ENCODE data around the gene TCF4. TPM values are rescaled to one million over a fixed set of nuclear protein-coding genes. Genes with fewer than 3 reads are reported as not detected.

Gene TCF4
- total and polyA plus RNA-seq, 2 donors = 46.3 to 464 TPM

DNA sequence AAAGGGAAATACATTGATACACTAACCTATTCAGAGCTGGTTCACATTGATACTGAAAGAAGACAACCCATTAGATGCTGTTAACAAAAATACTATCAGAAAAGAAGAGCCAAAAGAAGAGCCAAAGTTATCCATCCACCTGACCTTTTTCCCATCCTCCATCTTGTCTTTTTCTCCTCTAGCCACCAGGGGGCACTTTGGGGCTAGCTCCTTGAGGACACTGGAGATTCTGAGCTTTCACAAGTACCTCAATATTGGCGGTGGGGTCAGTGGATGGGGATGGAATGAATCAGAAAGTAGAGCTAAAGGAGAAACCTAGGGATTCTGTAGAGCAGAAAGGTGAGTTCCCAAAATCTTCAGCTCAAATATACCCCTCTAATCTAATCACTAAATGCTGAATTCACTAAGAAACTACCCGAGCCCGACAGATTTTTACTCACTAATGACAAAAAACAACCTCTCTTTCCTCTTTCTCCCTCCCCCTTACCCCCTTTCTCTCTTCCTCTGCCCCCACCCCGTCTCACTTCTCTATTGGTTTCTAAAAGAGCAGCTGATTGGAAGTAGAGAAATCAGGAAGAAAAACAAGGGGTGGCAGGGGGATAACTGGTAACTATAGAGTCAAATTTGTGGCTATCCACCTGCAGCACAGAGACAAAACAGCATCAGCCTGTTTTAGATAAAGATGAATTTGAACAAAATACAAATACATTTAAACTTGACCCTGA lies 203.3 kb downstream of the TCF4 start:
- Histone ChIP-seq H3K27ac (ENCODE audit: low read depth) (no peak overlapping the region), H3K36me3 (ENCODE audit: insufficient read depth) (no peaks in the 10 kb centered on the region), H3K4me1 (ENCODE audit: insufficient read depth) (no peaks in the 10 kb centered on the region), H3K4me3 (ENCODE audit: low read depth, low read length) (no peak overlapping the region)
- 79% methylated on average over 4 of the region's 4 CpGs for WGBS
- DNase-seq (ENCODE audit: extremely low spot score) = no peak

DNA sequence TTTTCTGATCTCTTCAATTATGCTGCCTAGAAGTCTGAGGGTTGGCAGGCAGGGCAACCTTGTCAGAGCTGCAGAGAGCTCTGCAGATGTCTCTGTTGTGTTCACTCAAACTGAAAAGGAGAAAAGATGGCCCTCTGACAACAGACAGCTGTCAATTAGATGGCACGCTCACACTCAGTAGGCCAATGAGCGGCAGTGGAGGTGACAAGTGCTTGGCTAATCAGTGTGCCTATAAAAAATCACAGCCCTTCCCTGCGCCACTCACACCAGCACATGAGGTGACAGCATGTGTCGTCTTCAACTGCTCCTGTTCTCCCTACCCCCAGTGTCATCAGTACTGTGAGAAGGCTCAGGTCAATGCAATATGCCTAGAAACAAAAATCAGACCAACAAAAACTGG lies 203.9 kb downstream of the TCF4 start:
- no peak for DNase-seq (ENCODE audit: extremely low spot score)
- Histone ChIP-seq H3K36me3 (ENCODE audit: insufficient read depth) (no peaks in the 10 kb centered on the region), H3K27ac (ENCODE audit: low read depth) (no peak overlapping the region), H3K4me1 (ENCODE audit: insufficient read depth) (no peaks in the 10 kb centered on the region), H3K4me3 (ENCODE audit: low read depth, low read length) (no peak overlapping the region)
- WGBS = 97% methylated on average over 4 of the region's 4 CpGs

DNA sequence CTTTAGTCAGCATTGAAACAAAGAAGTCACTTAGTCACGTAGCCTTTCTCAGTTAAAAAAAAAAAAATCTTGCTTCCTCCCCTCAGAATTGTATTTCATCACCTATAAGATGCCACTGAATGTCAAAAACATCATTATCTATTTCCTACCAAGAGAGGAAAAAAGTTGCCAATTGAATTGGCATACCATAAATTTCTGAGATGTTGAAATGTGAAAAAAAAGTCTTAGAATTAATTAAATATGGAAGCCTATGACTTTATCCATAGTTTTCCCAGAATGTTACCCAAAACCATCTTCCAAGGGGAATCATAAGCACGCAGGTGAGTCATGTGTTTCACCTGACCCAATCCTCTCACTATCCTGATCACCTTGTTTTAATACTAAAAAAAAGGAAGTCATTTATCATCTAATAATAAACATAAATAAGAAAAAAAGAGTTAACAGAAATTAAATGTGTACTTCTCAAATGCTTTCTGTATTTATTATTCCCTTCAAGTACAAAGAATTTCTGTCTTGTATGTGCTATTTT lies 205.7 kb downstream of the TCF4 start:
- no peak overlapping the region for H3K4me3 ChIP-seq (ENCODE audit: low read depth, low read length)
- 94% methylated on average over 2 of the region's 2 CpGs for WGBS
- no peak for DNase-seq (ENCODE audit: extremely low spot score)
- no peaks in the 10 kb centered on the region for H3K4me1 ChIP-seq (ENCODE audit: insufficient read depth)
- H3K27ac ChIP-seq (ENCODE audit: low read depth) = no peak overlapping the region
- H3K36me3 ChIP-seq (ENCODE audit: insufficient read depth) = no peaks in the 10 kb centered on the region

DNA sequence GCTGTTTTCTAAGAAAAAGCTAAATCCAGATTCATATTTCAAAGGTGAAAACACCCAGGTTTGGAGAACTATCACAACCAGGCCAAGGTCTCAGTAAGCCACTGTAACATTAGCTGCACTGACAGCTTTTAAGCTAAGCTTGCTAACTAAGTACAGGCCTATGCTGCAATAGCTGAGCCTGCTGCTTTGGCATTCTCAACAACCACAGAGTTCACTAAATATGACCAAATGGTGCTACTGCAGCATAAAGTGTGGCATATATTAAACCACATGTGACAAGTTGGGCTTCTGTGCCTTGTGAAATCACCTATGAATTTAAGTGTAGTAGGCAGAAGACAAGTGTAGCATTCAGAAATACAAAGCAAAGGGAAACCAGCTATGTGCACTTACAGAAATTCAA lies 206.7 kb downstream of the TCF4 start:
- Histone ChIP-seq H3K27ac (ENCODE audit: low read depth) (no peak overlapping the region), H3K4me1 (ENCODE audit: insufficient read depth) (no peaks in the 10 kb centered on the region), H3K36me3 (ENCODE audit: insufficient read depth) (no peaks in the 10 kb centered on the region), H3K4me3 (ENCODE audit: low read depth, low read length) (no peak overlapping the region)
- no peak for DNase-seq (ENCODE audit: extremely low spot score)

DNA sequence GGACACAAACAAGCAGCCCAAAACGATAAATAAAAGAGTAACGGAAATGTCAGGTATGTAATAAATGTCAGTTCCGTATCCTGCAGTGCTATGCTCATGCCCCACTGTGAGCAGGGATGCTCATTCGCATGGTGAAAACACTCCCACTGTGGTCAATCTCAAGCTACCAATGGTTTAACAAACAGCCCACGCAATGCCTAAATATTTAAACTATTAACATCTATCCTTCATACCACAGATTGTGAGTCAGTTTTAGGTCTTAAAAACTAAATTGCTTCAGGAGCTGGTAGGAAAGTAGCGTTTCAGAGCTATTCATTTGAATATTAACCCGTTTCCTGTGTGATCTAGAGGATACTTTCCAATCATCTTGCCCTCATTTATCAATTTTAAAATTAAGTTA lies 207.4 kb downstream of the TCF4 start:
- H3K27ac ChIP-seq (ENCODE audit: low read depth) = no peak overlapping the region
- no peak for DNase-seq (ENCODE audit: extremely low spot score)
- H3K4me1 ChIP-seq (ENCODE audit: insufficient read depth) = no peaks in the 10 kb centered on the region
- WGBS = 96% methylated on average over 7 of the region's 7 CpGs
- H3K4me3 ChIP-seq (ENCODE audit: low read depth, low read length) = no peak overlapping the region
- H3K36me3 ChIP-seq (ENCODE audit: insufficient read depth) = no peaks in the 10 kb centered on the region

DNA sequence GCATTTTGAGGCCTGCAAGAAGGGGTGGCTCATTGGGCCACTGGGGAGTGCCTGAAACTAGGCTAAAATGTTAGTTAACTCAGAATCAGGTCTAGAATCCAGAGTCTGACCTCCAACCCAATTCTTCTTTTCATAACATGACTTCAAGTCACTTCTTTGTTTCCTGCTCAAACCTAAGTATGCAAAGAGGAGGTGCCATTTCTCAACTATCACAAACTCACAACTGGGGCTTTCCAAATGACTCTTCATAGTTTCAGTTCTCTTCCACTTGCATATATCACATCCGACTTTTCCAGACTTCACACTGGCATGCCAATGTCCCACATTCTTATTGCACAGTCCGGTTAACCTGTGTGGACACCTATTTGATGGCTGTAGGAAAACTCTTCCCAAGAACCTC lies 211.6 kb downstream of the TCF4 start:
- H3K4me1 ChIP-seq (ENCODE audit: insufficient read depth) = no peaks in the 10 kb centered on the region
- H3K4me3 ChIP-seq (ENCODE audit: low read depth, low read length) = no peak overlapping the region
- no peak overlapping the region for H3K27ac ChIP-seq (ENCODE audit: low read depth)
- DNase-seq (ENCODE audit: extremely low spot score) = no peak
- H3K36me3 ChIP-seq (ENCODE audit: insufficient read depth) = no peaks in the 10 kb centered on the region
- 76% methylated on average over 2 of the region's 2 CpGs for whole genome bisulfite sequencing

DNA sequence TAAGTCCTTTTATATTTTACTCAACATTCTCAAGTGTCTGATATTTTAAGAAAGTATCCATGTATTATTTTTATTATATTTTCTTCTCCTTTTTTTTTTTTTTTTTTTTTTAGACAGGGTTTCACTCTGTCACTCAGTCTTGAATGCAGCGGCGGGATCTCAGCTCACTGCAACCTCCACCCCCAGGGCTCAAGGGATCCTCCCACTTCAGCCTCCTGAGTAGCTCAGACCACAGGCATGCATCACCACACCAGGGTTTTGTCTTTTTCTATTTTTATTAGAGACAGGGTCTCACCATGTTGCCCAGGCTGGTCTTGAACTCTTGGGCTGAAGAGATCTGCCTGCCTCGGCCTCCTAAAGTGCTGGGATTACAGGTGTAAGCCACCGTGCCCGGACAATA lies 212.1 kb downstream of the TCF4 start:
- H3K36me3 ChIP-seq (ENCODE audit: insufficient read depth) = no peaks in the 10 kb centered on the region
- H3K4me1 ChIP-seq (ENCODE audit: insufficient read depth) = no peaks in the 10 kb centered on the region
- WGBS = 86% methylated on average over 5 of the region's 5 CpGs
- no peak overlapping the region for H3K4me3 ChIP-seq (ENCODE audit: low read depth, low read length)
- DNase-seq (ENCODE audit: extremely low spot score) = no peak
- H3K27ac ChIP-seq (ENCODE audit: low read depth) = no peak overlapping the region

DNA sequence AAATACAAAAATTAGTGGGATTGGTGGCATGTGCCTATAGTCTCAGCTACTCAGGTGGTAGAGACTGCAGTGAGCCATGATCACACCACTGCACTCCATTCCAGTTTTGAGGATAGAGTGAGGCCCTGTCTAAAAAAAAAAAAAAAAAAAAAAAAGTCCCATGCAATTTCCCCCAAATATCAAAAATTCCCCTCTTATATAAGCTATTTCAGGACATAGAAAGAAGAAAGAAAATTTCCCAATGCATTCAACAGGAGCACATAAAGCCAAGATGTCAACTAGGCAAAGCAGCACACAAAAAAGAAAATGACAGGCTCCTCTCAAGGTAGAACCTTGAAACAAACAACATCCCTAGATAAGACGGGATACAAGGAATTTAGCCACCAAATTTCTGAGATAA lies 213.3 kb downstream of the TCF4 start:
- no peak overlapping the region for H3K27ac ChIP-seq (ENCODE audit: low read depth)
- no peak for DNase-seq (ENCODE audit: extremely low spot score)
- H3K4me1 ChIP-seq (ENCODE audit: insufficient read depth) = no peaks in the 10 kb centered on the region
- WGBS = 97% methylated on average over 1 of the region's 1 CpG
- no peaks in the 10 kb centered on the region for H3K36me3 ChIP-seq (ENCODE audit: insufficient read depth)
- no peak overlapping the region for H3K4me3 ChIP-seq (ENCODE audit: low read depth, low read length)

DNA sequence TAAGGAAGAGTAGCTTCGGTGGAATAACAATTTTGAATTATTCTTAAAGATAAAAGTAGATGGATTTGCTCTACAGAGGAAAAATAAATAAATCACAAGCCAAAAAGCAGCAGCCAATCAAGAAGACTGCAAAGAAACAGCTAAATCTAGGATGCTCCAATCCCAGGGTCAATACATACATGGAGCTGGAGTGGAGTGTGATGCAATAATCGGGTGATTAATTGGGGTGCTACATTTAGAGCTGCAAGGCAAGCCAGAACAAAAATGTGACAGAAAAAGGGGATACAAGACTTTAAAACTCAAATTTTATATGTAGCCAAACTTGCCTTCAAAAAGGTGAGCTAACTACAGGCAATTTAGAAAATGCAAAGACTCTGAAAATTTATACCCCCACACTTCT lies 215.8 kb downstream of the TCF4 start:
- Histone ChIP-seq H3K36me3 (ENCODE audit: insufficient read depth) (no peaks in the 10 kb centered on the region), H3K27ac (ENCODE audit: low read depth) (no peak overlapping the region), H3K4me1 (ENCODE audit: insufficient read depth) (no peaks in the 10 kb centered on the region), H3K4me3 (ENCODE audit: low read depth, low read length) (no peak overlapping the region)
- 86% methylated on average over 2 of the region's 2 CpGs for WGBS
- DNase-seq (ENCODE audit: extremely low spot score) = no peak

DNA sequence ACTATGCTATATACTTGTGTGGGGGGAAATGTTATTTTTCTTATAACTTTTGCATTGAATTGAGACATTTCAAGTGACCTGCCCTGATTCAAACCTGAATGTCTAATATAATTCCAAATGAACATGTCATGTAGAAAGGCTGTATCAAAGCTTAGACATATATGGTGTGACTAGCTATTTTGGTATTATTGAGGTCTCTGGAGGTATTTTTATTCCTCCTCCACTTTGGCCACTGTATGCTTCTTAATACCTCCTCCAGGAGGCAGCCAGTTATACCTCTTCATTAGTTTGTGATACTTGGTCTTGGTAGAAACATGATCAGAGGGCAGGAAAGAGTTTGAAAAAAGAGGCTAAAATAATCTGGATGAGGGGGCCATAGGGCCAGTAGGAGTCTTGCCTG lies 217.1 kb downstream of the TCF4 start:
- DNase-seq (ENCODE audit: extremely low spot score) = no peak
- Histone ChIP-seq H3K4me1 (ENCODE audit: insufficient read depth) (no peaks in the 10 kb centered on the region), H3K36me3 (ENCODE audit: insufficient read depth) (no peaks in the 10 kb centered on the region), H3K27ac (ENCODE audit: low read depth) (no peak overlapping the region), H3K4me3 (ENCODE audit: low read depth, low read length) (no peak overlapping the region)

DNA sequence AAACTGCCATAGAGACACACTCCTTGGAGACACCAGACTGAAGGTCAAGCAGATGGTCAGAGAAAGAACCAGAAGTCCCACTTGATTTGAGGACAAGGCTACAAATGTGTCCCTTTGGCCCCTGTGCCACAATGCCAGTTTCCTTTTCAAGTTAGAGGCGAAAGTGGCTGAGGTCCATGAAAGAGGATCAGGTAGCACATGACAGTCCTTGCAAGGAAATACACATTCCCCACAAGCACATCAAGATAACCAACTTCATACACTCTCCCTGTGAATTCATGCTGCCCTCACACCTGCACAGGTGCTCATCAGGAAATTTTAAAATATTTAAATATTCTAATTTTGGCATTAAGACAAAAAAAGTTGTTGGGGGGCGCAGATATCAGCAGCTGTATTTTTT lies 218.6 kb downstream of the TCF4 start:
- Histone ChIP-seq H3K27ac (ENCODE audit: low read depth) (no peak overlapping the region), H3K36me3 (ENCODE audit: insufficient read depth) (no peaks in the 10 kb centered on the region), H3K4me3 (ENCODE audit: low read depth, low read length) (no peak overlapping the region), H3K4me1 (ENCODE audit: insufficient read depth) (no peaks in the 10 kb centered on the region)
- no peak for DNase-seq (ENCODE audit: extremely low spot score)
- WGBS = 93% methylated on average over 2 of the region's 2 CpGs

DNA sequence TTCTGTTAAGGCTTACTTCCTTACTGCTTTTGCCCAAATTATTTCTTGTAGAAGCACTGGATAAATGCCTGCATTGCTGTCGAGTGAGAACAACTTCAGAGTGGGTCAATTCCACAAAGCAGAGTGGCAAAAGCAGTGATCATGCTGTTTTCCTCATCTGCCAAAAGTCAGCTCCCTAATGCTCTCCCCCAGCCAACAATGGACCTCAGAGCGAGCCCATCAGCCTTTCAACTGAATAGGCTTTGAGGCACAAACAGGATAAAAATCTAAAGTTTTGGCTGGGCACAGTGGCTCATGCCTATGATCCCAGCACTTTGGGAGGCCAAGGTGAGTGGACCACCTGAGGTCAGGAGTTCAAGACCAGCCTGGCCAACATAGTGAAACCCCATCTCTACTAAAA lies 222.7 kb downstream of the TCF4 start:
- Histone ChIP-seq H3K27ac (ENCODE audit: low read depth) (no peak overlapping the region), H3K36me3 (ENCODE audit: insufficient read depth) (no peaks in the 10 kb centered on the region), H3K4me1 (ENCODE audit: insufficient read depth) (no peaks in the 10 kb centered on the region), H3K4me3 (ENCODE audit: low read depth, low read length) (no peak overlapping the region)
- DNase-seq (ENCODE audit: extremely low spot score) = no peak
- WGBS = 80% methylated on average over 2 of the region's 2 CpGs

DNA sequence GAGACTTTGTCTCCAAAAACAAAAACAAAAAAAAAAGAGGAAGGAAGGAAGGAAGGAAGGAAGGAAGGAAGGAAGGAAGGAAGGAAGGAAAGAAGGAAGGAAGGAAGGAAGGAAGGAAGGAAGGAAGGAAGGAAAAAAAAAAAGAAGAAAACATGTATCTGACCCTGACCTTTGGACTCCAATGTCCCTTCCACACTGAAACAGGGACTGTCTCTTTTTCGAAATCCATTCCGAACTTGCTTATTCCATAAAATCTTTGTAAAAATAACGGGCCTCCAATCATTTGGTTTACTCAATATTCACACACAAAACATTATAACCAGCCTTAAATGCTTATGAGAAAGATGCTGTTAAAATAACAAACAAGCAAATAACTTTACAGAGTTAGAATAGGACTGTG lies 225.7 kb downstream of the TCF4 start:
- DNase-seq (ENCODE audit: extremely low spot score) = no peak
- no peak overlapping the region for H3K4me3 ChIP-seq (ENCODE audit: low read depth, low read length)
- no peaks in the 10 kb centered on the region for H3K36me3 ChIP-seq (ENCODE audit: insufficient read depth)
- no peaks in the 10 kb centered on the region for H3K4me1 ChIP-seq (ENCODE audit: insufficient read depth)
- 91% methylated on average over 3 of the region's 3 CpGs for WGBS
- H3K27ac ChIP-seq (ENCODE audit: low read depth) = no peak overlapping the region

DNA sequence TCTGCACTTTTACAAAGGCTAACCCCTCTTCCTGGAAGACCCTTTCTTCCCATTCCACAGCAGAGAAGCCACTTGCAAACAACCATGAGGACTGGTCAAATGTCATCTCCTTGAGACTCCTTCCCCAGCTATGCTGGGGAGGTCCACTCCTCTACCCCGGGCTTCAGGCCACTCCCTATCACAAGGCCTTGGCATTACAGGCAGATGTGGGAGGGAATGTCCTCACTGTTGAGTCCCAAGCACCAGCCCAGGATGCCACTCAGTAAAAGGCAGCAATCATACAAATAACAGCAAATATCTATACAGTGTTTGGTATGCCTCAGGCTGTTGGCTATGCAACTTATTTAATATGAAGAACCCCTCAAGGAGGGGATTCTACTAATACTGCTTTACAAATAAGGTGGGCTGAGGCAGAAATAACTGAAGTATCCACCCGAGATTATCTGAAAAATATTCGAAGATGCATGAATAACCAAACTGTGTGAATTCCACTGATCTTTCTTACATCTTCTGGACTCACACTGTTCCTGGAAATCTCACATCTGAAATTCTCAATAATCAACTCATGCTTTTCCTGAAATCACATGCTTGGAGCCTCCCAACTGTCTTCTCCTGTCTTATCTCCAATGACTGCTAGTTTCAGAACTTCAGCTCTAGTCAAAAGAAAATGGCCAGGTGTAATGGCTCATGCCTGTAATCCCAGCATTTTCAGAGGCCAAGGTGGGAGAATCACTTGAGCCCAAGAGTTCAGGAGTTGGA lies 226.3 kb downstream of the TCF4 start:
- Histone ChIP-seq H3K27ac (ENCODE audit: low read depth) (no peak overlapping the region), H3K4me3 (ENCODE audit: low read depth, low read length) (no peak overlapping the region), H3K4me1 (ENCODE audit: insufficient read depth) (no peaks in the 10 kb centered on the region), H3K36me3 (ENCODE audit: insufficient read depth) (no peaks in the 10 kb centered on the region)
- no peak for DNase-seq (ENCODE audit: extremely low spot score)
- 98% methylated on average over 3 of the region's 3 CpGs for WGBS
